Measurements from ENCODE around the gene EFCAB6.

The EFCAB6 gene

GRCh38 chr22:43833286-43834240 is 21.5 kb upstream of the EFCAB6 start:
- Mint-ChIP-seq H3K4me1 (peaks cover 34% of the 10 kb centered on the region), H3K4me3 (no peak overlapping the region)

DNA sequence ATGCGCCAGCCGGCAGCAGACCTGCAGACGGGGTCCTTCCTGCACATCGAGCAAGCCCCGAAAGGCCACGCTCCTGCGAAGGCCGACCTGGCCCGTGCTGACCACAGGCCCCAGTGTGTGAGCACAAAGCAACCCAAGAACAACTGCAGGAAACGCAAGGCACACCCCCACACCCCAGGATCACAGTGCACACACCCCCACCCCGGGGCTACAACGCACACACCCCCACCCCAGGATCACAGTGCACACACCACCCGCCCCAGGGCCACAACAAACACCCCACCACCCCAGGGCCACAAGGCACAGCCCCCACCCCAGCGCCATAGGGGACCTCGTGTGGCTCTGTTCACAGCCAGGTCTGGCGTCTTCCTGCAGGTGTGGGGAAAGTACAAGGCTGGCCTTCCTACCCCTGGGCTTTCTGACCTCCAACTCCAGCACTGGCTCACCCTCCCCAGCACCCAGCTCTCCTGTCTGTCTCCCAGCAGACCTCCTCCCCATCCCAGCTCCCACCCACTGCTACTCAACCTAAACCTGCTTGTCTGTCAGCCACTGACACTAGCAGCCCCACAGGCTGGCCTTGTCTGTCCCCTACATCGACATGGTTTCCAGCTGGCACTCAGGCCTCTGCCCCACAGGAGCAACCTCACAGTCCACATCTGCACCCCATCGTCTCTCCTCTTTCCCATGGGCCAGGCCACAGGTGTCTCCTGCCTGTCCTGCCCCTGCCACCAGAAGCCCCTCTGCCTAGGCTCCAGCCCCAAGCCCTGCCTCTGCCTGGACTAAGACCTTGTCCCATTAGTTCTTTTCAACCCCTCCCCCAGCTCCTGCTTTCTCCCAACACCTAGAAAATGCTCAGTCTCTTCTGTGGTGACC is 20.5 kb upstream of the EFCAB6 start:
- DNase-seq = no peak
- peak overlapping the region; percentile 92 for H3K27ac Mint-ChIP-seq
- H3K27me3 Mint-ChIP-seq (ENCODE audit: low read depth, poor library complexity) = no peaks in the 10 kb centered on the region
- no peaks in the 10 kb centered on the region for H3K9me3 Mint-ChIP-seq
- peaks cover 43% of the 10 kb centered on the region for H3K4me1 Mint-ChIP-seq
- peaks cover 6% of the 10 kb centered on the region for H3K36me3 Mint-ChIP-seq (ENCODE audit: low read depth)
- H3K4me3 Mint-ChIP-seq = no peak overlapping the region
- TF ChIP-seq, protein P1, sequence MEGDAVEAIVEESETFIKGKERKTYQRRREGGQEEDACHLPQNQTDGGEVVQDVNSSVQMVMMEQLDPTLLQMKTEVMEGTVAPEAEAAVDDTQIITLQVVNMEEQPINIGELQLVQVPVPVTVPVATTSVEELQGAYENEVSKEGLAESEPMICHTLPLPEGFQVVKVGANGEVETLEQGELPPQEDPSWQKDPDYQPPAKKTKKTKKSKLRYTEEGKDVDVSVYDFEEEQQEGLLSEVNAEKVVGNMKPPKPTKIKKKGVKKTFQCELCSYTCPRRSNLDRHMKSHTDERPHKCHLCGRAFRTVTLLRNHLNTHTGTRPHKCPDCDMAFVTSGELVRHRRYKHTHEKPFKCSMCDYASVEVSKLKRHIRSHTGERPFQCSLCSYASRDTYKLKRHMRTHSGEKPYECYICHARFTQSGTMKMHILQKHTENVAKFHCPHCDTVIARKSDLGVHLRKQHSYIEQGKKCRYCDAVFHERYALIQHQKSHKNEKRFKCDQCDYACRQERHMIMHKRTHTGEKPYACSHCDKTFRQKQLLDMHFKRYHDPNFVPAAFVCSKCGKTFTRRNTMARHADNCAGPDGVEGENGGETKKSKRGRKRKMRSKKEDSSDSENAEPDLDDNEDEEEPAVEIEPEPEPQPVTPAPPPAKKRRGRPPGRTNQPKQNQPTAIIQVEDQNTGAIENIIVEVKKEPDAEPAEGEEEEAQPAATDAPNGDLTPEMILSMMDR (IDR thresholded peaks at IDR 0.05) = no peak

More at GRCh38 chr22:43833286-43834240, 21.5 kb upstream of the EFCAB6 start:
- Mint-ChIP-seq H3K36me3 (ENCODE audit: low read depth) (peaks cover 6% of the 10 kb centered on the region), H3K27me3 (ENCODE audit: low read depth, poor library complexity) (no peaks in the 10 kb centered on the region), H3K27ac (peak overlapping the region; percentile 92), H3K9me3 (no peaks in the 10 kb centered on the region)
- TF ChIP-seq, protein P1 (IDR thresholded peaks at IDR 0.05) = no peak
- no peak for DNase-seq

DNA sequence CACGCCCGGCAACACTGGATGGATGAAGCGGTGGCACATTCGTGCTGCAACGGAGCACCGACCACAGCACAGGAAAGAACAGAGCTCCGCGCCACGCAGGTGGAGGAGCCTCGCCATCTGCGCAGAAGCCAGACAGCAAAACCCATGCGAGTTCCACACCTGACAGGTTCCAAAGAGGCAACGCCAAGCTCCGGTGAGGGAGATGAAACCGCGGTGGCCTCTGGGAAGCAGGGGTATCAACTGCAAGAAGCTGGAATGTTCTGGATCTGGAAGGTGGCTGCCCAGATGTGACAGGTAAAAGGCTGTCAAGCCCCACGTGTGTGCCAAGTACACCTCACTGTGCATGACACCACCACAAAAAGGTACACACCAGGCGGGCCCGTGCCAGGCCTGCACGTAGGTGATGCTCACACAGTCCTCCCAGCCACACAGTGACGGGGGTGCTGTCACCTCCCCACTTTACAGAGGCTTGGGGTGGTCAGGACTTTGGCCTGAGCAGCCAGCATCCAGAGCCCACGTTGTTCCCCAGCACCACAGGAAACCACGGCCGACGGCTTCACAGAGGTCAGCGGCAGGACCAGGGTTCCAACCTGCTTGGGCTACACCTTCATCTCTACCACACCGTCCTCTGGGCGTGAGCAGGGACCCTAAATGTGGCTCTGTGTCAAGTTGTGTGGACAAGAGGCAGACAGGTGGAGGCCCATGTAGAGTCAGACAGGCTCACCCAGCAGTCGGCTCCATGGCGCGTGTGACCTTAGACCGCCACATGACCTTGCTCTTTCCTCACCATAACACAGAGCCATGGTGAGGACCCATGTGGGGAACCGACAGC is 19.7 kb upstream of the EFCAB6 start:
- H3K27me3 Mint-ChIP-seq (ENCODE audit: low read depth, poor library complexity) = no peaks in the 10 kb centered on the region
- peaks cover 52% of the 10 kb centered on the region for H3K4me1 Mint-ChIP-seq
- no peak overlapping the region for H3K27ac Mint-ChIP-seq
- no peaks in the 10 kb centered on the region for H3K9me3 Mint-ChIP-seq
- DNase-seq = no peak
- peaks cover 6% of the 10 kb centered on the region for H3K36me3 Mint-ChIP-seq (ENCODE audit: low read depth)
- no peak overlapping the region for H3K4me3 Mint-ChIP-seq
- TF ChIP-seq, protein P1 (IDR thresholded peaks at IDR 0.05) = no peak

DNA sequence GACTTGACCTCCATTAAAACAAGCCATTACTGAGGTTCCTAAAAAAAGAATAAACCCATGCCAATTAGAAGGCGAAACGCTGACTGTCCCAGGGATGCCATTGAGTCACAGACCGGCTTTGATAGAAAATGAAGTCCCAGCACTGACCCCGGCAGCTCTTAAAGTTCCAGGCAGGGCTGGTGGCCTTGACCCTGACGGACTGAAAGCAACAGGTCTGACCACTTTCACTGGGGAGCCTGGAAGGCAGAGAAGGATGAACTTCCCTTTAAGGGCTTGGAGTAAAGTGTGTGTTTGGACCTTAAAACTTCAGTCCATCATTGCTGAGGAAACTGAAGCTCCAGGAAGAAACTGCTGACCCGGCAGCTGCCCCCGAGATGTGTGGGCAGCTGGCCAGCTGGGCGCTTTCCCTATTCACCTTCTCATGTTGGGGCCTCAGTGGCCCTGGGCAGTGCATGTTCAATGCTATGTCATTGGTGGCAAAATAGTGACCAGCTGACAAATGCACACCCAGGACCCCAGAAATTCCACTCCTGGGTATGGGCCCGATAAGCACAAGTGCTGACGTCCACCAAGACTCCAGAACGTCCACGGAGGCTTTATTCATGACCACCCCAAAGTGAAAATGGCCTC is 18.9 kb upstream of the EFCAB6 start:
- TF ChIP-seq, protein P1 (IDR thresholded peaks at IDR 0.05) = no peak
- H3K9me3 Mint-ChIP-seq = no peaks in the 10 kb centered on the region
- no peak overlapping the region for H3K27ac Mint-ChIP-seq
- H3K36me3 Mint-ChIP-seq (ENCODE audit: low read depth) = peaks cover 6% of the 10 kb centered on the region
- H3K4me3 Mint-ChIP-seq = no peak overlapping the region
- H3K4me1 Mint-ChIP-seq = peaks cover 59% of the 10 kb centered on the region
- no peaks in the 10 kb centered on the region for H3K27me3 Mint-ChIP-seq (ENCODE audit: low read depth, poor library complexity)
- DNase-seq = no peak

Data from nephron progenitor cell (in vitro differentiated cells).